NCI-H82 treated with DMSO at 0.1 percent for 48 hours (cell line): ENCODE measurements around the gene SLC25A29.
"Not testable (repeated sequence)": the region's sequence is repeated elsewhere in the genome, so short reads cannot be mapped to it uniquely, and the experiment has no call there.

Experiments
- DNase-seq: peaks from one replicate; lab custom pipeline; 2025; ENCODE audit not compliant: unreplicated experiment; lab: John Stamatoyannopoulos, UW

Gene SLC25A29

DNA sequence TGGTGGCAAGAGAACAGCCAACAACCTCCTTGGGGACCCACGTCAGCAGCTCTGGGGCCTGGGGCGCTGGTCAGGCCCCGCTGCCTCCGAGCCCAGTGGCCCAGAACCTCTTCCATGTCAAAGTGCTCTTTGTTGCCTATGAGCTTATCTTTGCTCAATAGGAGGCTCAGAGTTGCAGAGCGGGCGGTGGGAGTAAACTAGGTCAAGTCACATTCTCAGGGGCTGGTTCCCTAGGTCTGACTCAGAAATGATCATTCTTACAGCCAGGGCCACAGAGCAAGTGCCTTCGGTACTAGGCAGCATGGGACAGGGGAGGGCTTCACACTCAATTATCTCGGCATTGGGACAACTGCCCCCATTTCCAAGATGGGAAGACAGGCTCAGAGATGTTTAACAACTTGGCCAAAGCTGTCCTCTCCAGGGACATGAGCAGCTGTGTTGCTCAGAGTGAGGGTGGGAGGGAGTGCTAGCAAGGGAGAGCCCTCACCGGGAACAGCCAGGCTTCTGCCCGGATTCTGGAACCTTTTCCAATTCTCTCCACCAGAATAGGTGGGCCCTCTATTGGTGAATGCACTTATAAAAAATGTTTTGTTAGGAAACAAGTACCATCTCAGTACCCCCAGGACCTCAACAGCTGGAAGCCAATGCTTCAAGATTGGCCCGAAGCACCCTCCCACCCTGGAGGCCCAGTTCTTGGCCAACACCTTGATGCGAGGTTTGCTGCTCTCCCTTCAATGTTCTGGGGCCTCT lies 11.9 kb downstream of the SLC25A29 start:
- no peak for DNase-seq

- no peak for DNase-seq
Observed at GRCh38 chr14:100293497-100294212, 12.6 kb downstream of the SLC25A29 start.

GRCh38 chr14:100292776-100293461 lies 13.3 kb downstream of the SLC25A29 start:
- DNase-seq: no peak

DNA sequence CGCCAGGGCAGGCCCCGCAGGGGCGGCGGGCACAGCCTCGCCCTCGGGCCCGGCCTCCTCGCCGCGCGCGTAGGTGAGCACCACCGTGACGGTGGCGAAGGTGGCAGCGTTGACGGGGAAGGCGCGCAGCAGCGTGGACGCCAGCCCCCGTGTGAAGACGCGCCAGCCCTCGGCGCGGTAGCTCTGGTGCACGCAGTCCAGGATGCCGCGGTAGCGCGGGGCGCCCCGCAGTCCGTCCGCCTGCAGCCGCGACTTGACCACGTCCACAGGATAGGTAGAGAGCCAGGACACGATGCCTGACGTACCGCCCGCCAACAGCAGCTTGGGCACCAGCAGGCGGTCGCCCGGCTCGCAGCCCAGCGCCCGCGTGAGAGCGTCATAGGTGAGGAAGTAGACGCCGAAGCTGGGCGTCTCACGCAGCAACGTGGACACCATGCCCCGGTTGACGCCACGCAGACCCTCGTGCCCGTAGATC lies 13.9 kb downstream of the SLC25A29 start:
- DNase-seq: no peak

GRCh38 chr14:100291305-100292075 lies 14.8 kb downstream of the SLC25A29 start:
- no peak for DNase-seq

GRCh38 chr14:100290607-100291304 lies 15.5 kb downstream of the SLC25A29 start:
- no peak for DNase-seq

- DNase-seq: no peak
Observed at GRCh38 chr14:100289916-100290606, 16.2 kb downstream of the SLC25A29 start.

- DNase-seq: no peak
Observed at GRCh38 chr14:100288382-100289185, 17.7 kb downstream of the SLC25A29 start.

DNA sequence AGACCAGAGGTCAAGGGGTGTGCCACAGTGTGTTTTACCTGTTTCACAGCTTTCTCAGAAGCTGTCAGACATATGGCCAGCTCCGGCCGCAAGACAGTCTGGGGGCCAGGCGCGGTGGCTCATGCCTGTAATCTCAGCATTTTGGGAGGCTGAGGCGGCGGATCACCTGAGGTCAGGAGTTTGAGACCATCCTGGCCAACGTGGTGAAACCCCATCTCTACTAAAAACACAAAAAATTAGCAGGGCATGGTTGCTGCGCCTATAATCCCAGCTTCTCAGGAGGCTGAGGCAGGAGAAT lies 18.3 kb downstream of the SLC25A29 start:
- not testable (repeated sequence) for DNase-seq

- no peak for DNase-seq
Observed at GRCh38 chr14:100287202-100287997, 18.8 kb downstream of the SLC25A29 start.

DNA sequence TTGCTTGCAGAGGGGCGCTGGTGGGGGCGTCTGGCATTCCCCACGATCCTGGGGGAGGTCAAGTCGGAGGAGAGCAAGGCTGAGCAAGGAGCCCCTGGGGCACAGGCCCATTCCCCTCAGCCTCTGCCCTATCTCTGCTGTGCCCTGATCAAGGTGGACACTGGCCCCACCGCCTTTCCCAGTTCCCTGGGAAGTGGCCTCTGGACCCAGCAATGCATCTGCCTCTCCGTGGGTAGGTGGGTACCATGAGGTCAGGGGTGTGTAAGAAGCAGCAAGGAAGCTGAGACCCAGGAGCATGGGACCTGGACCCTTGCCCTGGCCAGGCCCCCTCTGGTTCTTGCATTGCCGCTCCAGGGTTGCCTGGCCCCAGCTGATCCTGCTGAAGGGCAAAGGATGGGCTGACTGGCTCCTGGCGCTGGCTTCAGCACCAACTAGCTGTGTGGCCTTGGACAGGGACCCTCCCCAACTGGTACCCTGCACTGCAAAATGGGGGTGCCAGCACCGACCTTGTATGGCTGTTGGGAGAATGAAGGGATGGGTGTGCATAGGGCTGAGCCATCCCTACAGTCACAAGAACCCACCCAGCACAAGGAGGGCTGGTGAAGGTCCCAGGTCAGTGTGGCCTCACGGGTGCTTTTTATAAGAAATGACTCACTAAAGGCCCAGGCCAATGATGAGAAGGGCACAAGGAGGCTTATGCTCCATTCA lies 19.6 kb downstream of the SLC25A29 start:
- DNase-seq: no peak

DNA sequence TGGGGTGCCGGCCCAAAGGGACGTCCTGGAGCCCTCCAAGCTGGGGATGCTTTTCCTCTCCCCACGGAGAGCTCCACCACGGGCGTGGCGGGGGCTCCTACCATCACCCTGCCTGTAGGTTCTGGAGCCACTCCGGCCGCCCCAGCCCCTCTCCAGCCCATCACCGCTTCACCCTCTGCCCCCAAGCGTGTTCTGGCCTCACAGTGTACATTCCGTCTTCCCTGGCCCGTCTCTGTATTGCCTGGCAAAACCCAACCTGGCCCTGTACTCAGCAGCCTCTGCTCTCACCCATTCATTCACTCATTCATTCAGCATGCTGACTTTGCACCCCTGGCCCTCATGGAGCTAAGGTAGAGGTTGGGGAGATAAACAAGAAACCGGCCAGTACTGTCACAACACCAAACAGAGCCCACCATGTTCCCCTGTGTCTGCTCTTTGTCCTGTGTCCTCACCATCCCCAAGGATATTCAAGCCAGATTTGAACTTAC lies 20.3 kb downstream of the SLC25A29 start:
- DNase-seq: no peak

DNA sequence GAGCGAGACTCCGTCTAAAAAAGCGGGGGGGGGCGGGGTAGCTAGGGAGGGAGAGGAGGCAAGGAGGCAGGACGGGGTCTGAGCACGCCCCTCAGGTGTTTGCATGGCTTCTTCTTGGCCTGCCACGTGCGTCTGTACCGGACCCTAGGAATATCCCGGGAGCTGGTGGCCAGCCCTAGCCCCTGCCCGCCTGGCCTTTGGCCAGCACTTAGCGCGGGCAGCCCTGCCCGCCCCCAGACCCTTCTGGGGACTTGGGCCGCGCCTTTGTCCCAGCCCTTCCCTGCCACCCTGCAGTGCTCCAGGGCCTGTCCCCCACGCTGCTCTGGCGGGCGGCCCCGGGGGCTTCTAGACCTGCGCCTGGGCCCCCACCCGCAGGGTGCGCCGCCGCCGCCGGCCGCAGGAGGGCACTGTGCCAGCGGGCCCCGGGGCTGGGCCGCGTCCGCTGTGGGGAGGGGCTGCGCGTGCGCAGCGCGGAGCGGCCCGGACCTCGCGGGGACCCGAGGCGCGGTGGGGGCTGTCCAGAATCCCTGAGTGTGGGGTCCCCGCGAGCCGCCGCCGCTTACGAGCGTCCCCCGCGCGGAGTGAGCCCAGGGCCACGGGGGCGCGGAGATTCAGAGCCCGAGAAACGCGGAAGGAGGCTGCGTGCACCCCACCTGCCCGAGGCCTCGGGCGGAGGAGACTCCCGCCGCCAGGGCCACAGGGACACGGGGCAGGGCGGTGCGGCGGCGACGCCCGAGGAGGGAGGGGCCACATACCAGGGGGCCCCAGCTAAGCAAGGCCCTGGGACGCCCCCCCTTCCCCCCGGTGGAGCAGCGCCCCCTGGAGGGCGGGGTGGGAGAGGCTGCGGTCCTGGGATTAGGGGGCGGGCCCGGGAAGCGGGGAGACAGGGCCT lies 21.0 kb downstream of the SLC25A29 start:
- DNase-seq: no peak

- no peak for DNase-seq
Observed at GRCh38 chr14:100283984-100284881, 22.0 kb downstream of the SLC25A29 start.

DNA sequence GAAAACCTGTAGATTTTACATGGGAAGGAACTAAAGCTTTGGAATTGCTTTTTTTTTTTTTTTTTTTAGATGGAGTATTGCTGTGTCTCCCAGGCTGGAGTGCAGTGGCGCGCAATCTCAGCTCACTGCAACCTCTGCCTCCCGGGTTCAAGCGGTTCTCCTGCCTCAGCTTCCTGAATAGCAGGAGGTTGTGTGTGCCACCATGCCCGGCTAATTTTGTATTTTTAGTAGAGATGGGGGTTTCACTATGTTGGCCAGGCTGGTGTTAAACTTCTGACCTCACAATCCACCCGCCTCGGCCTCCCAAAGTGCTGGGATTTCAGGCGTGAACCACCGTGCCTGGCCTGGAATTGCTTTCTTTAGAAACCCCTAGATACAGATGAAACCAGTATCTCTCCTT lies 22.8 kb downstream of the SLC25A29 start:
- DNase-seq: not testable (repeated sequence)
